RWPE2 (cell line): ENCODE data around the gene TRAK2.
A peak's percentile ranks its signal among the peaks of the same experiment; 100 is the strongest.

Experiments
- ATAC-seq: fragments of 200-7000 bp; cut with Tn5 transposase; 3 replicates; pipeline ENCODE4 v1.9.1; 2021; ENCODE audit warnings: low read depth
- DNase-seq: peaks from one replicate; pipeline ENCODE4 v3.0.0-alpha.2; 2020; ENCODE audit warnings: low spot score
- H3K27ac ChIP-seq: fragments of 450-650 bp; 2 replicates; pipeline ENCODE4 v1.5.1; 2017; ENCODE audit warnings: mild to moderate bottlenecking; ENCODE audit not compliant: poor library complexity, severe bottlenecking
- H3K27me3 ChIP-seq: fragments of 250-450 bp; sonication (Bioruptor Pico); 2 replicates; pipeline ENCODE4 v1.5.1; 2021; ENCODE audit warnings: mild to moderate bottlenecking, moderate library complexity; ENCODE audit not compliant: insufficient read depth, poor library complexity, severe bottlenecking
- H3K36me3 ChIP-seq: fragments of 250-450 bp; sonication (Bioruptor Pico); 2 replicates; pipeline ENCODE4 v1.5.1; 2020; ENCODE audit warnings: low read depth, mild to moderate bottlenecking, moderate library complexity
- H3K4me1 ChIP-seq: fragments of 250-450 bp; sonication (Bioruptor Pico); 2 replicates; pipeline ENCODE4 v1.5.1; 2021; ENCODE audit warnings: mild to moderate bottlenecking, moderate library complexity; ENCODE audit not compliant: insufficient read depth, poor library complexity, severe bottlenecking
- H3K4me3 ChIP-seq: fragments of 250-450 bp; sonication (Bioruptor Pico); 2 replicates; pipeline ENCODE4 v1.5.1; 2021; ENCODE audit warnings: mild to moderate bottlenecking, moderate library complexity; ENCODE audit not compliant: severe bottlenecking
- H3K9me3 ChIP-seq: fragments of 250-450 bp; sonication (Bioruptor Pico); 2 replicates; pipeline ENCODE4 v1.5.1; 2021; ENCODE audit warnings: mild to moderate bottlenecking, moderate library complexity; ENCODE audit not compliant: severe bottlenecking
- CTCF ChIP-seq: fragments of 450-650 bp; IDR thresholded peaks from one replicate; pipeline ENCODE4 v1.5.1; 2017; ENCODE audit warnings: mild to moderate bottlenecking, moderate library complexity; ENCODE audit not compliant: poor library complexity, severe bottlenecking

Gene TRAK2

GRCh38 chr2:201361078-201361733, 90.1 kb downstream of the TRAK2 start:
- Histone ChIP-seq H3K36me3 (no peaks in the 10 kb centered on the region), H3K27me3 (no peaks in the 10 kb centered on the region), H3K27ac (no peak overlapping the region), H3K4me1 (no peaks in the 10 kb centered on the region), H3K4me3 (no peak overlapping the region), H3K9me3 (peaks cover 5% of the 10 kb centered on the region)
- DNase-seq (no peak), ATAC-seq (no peak)
- TF ChIP-seq CTCF, result no peak

- Histone ChIP-seq H3K4me1 (no peaks in the 10 kb centered on the region), H3K27me3 (no peaks in the 10 kb centered on the region), H3K4me3 (no peak overlapping the region), H3K9me3 (peaks cover 5% of the 10 kb centered on the region), H3K36me3 (no peaks in the 10 kb centered on the region), H3K27ac (no peak overlapping the region)
- TF ChIP-seq CTCF, result no peak
- no peak for DNase-seq
- no peak for ATAC-seq
Observed at GRCh38 chr2:201360256-201360655, 91.0 kb downstream of the TRAK2 start.

- Histone ChIP-seq H3K9me3 (no peaks in the 10 kb centered on the region), H3K27ac (no peak overlapping the region), H3K36me3 (no peaks in the 10 kb centered on the region), H3K4me3 (no peak overlapping the region), H3K4me1 (no peaks in the 10 kb centered on the region), H3K27me3 (no peaks in the 10 kb centered on the region)
- ATAC-seq, result peak; percentile 90
- DNase-seq, result no peak
- TF ChIP-seq CTCF, result no peak
Observed at GRCh38 chr2:201358684-201359083, 92.6 kb downstream of the TRAK2 start.

GRCh38 chr2:201357221-201357620, 94.0 kb downstream of the TRAK2 start, which contains the start of gene FLACC1:
Gene FLACC1 (minus strand): TSS chr2:201357345. CDS start chr2:201351404, 5,941 bp downstream.
- ATAC-seq, result 0 out of 3 replicates have a peak, but pooled peaks have one; percentile 24
- H3K27ac ChIP-seq, result no peak within 1 kb of the TSS

More at GRCh38 chr2:201357221-201357620, 94.0 kb downstream of the TRAK2 start, which contains the start of gene FLACC1:
- H3K4me3 ChIP-seq, result no peak within 1 kb of the TSS
- no peak for TF ChIP-seq CTCF
- DNase-seq, result no peak
- H3K27me3 ChIP-seq, result no peaks in the 10 kb centered on the region
- H3K4me1 ChIP-seq, result no peaks in the 10 kb centered on the region
- H3K36me3 ChIP-seq, result no peaks in the 10 kb centered on the region
- H3K9me3 ChIP-seq, result no peaks in the 10 kb centered on the region
